B cell (primary cell): ENCODE measurements around the gene PPP2R5D. TPM values are rescaled to one million over a fixed set of nuclear protein-coding genes. Genes with fewer than 3 reads are reported as not detected.

Source experiments
- ATAC-seq: fragments of 200-7000 bp; cut with Tn5 transposase; one replicate; pipeline ENCODE4 v1.10.0; 2021; ENCODE audit warnings: low read depth, mild to moderate bottlenecking, moderate number of reproducible peaks, moderate library complexity
- CTCF ChIA-PET: fragments of 350-600 bp; sonication (Branson Sonifier 250); formaldehyde crosslinking; loops from one replicate; lab custom pipeline; 2021; ENCODE audit warnings: antibody characterized with exemption, inconsistent platforms; lab: Charles Lee
- POLR2A ChIA-PET: fragments of 350-600 bp; sonication (Branson Sonifier 250); formaldehyde crosslinking; loops from one replicate; lab custom pipeline; 2021; ENCODE audit warnings: antibody characterized with exemption; lab: Charles Lee
- DNase-seq: peaks from one replicate; pipeline ENCODE4 v3.0.0; 2013
- H2AFZ ChIP-seq: 2 replicates; pipeline ENCODE4 v1.6.1; 2012; ENCODE audit warnings: mild to moderate bottlenecking, low read depth, low read length; ENCODE audit not compliant: insufficient read depth, poor library complexity, severe bottlenecking
- H3K27ac ChIP-seq, 2 donors: 1 replicate in 1 of 2; 2 replicates in 1 of 2; pipeline ENCODE4 v1.5.1; 2012 to 2013; ENCODE audit warnings: low read length in 2 of 2, mild to moderate bottlenecking in 2 of 2, moderate library complexity in 1 of 2
- H3K27me3 ChIP-seq, 4 experiments: fragments of 200-600 bp in 1 of 4; sonication (generic) in 1 of 4; replicated peaks in 1 of 4; 1 replicate in 2 of 4; 2 replicates in 2 of 4; pipeline versions ENCODE4 v1.6.1 to v1.7.0; 2013 to 2016; ENCODE audit warnings: low read length in 3 of 4, mild to moderate bottlenecking in 2 of 4, mixed read lengths in 1 of 4, moderate library complexity in 1 of 4; ENCODE audit not compliant: insufficient read depth in 4 of 4, control insufficient read depth in 3 of 4; ENCODE audit errors: control extremely low read depth in 1 of 4
- H3K36me3 ChIP-seq, 2 experiments: replicated peaks in 1 of 2; 1 replicate in 1 of 2; 2 replicates in 1 of 2; pipeline versions ENCODE4 v1.6.1 to v1.7.1; 2013; ENCODE audit warnings: low read length in 1 of 2; ENCODE audit not compliant: insufficient read depth in 2 of 2, control insufficient read depth in 1 of 2; ENCODE audit errors: control extremely low read depth in 1 of 2, extremely low read depth in 1 of 2
- H3K4me1 ChIP-seq, 2 donors: fragments of 200-600 bp in 1 of 2; sonication (generic) in 1 of 2; 1 replicate in 1 of 2; 2 replicates in 1 of 2; pipeline versions ENCODE4 v1.5.1 to v1.6.1; 2013 to 2017; ENCODE audit warnings: low read length in 2 of 2; ENCODE audit not compliant: control insufficient read depth in 2 of 2, insufficient read depth in 2 of 2
- H3K4me2 ChIP-seq: replicated peaks from 2 replicates; pipeline ENCODE3; 2012; ENCODE audit warnings: mild to moderate bottlenecking, low read depth, low read length; ENCODE audit not compliant: poor library complexity, severe bottlenecking
- H3K4me3 ChIP-seq, 5 experiments: fragments of 200-600 bp in 1 of 5; sonication (generic) in 1 of 5; 1 replicate in 3 of 5; 2 replicates in 2 of 5; pipeline versions ENCODE4 v1.5.1 to v1.7.0; 2011 to 2016; ENCODE audit warnings: low read length in 4 of 5, mild to moderate bottlenecking in 4 of 5, low read depth in 2 of 5, control low read depth in 1 of 5, moderate library complexity in 1 of 5; ENCODE audit not compliant: insufficient read depth in 1 of 5; ENCODE audit errors: control extremely low read depth in 1 of 5, extremely low read depth in 1 of 5
- H3K79me2 ChIP-seq: fragments of 200-600 bp; sonication (generic); one replicate; pipeline ENCODE4 v1.6.0; 2016; ENCODE audit warnings: low read length; ENCODE audit not compliant: control insufficient read depth, insufficient read depth
- H3K9ac ChIP-seq: fragments of 200-600 bp; sonication (generic); 2 replicates; pipeline ENCODE4 v1.6.1; 2017; ENCODE audit warnings: mild to moderate bottlenecking, low read length, moderate library complexity
- H3K9me3 ChIP-seq, 3 donors: one replicate each; pipeline versions ENCODE4 v1.6.1 to v1.7.1; 2013; ENCODE audit warnings: low read length in 2 of 3; ENCODE audit not compliant: control insufficient read depth in 2 of 3, insufficient read depth in 1 of 3; ENCODE audit errors: control extremely low read depth in 1 of 3
- H4K20me1 ChIP-seq: 2 replicates; pipeline ENCODE4 v1.6.0; 2012; ENCODE audit warnings: mild to moderate bottlenecking, low read length; ENCODE audit not compliant: insufficient read depth, control insufficient read depth, poor library complexity, severe bottlenecking
- H3K27ac Mint-ChIP-seq: one replicate; pipeline ENCODE4 v1.8.0; 2021; ENCODE audit warnings: mixed read lengths
- H3K27me3 Mint-ChIP-seq: one replicate; pipeline ENCODE4 v1.8.0; 2021; ENCODE audit warnings: mixed read lengths
- H3K4me1 Mint-ChIP-seq: one replicate; pipeline ENCODE4 v1.8.0; 2021; ENCODE audit warnings: mixed read lengths
- H3K4me3 Mint-ChIP-seq: one replicate; pipeline ENCODE4 v1.8.0; 2021; ENCODE audit warnings: mixed read lengths
- H3K9me3 Mint-ChIP-seq: one replicate; pipeline ENCODE4 v1.8.0; 2022; ENCODE audit warnings: mixed read lengths; ENCODE audit not compliant: insufficient read depth
- CTCF ChIP-seq: fragments of 200-600 bp; IDR thresholded peaks from one replicate; pipeline ENCODE4 v1.8.0; 2022; ENCODE audit warnings: antibody characterized with exemption, mild to moderate bottlenecking
- EZH2 ChIP-seq: IDR thresholded peaks from 2 replicates; pipeline ENCODE4 v1.6.1; 2012; ENCODE audit warnings: borderline replicate concordance, low read depth, mild to moderate bottlenecking, moderate library complexity, low read length; ENCODE audit not compliant: insufficient read depth, poor library complexity, severe bottlenecking
- WGBS: methylation state at CpG from one replicate; pipeline ENCODE4 v1.1.5; 2013; ENCODE audit warnings: missing lambda C conversion rate; ENCODE audit not compliant: insufficient coverage; 5-methylcytosine and 5-hydroxymethylcytosine counted together
- intact Hi-C: fragments of 100-400 bp; cut with micrococcal nuclease; formaldehyde crosslinking; loops from one replicate; pipeline ENCODE4 v1.10.0; 2022
- polyA plus RNA-seq: library from polyadenylated mRNA; depleted of rRNA; stranded (reverse); fragments of >200 nt; gene quantifications from 2 replicates; pipeline ENCODE4 v1.2.3, GENCODE V29; 2012
- total RNA-seq, 2 donors: library from RNA; stranded (reverse); fragments of 120-200 nt in 1 of 2; gene quantifications; 1 replicate in 1 of 2; 2 replicates in 1 of 2; pipeline versions ENCODE4 v1.2.3 to v1.2.4, GENCODE V29; 2013 to 2022

PPP2R5D gene
- total and polyA plus RNA-seq, 2 donors (not counting 1 experiment from before 2014, with no cell fraction given): 23.2 to 23.6 TPM

GRCh38 chr6:42958125-42958524, 26.2 kb upstream of the PPP2R5D start:
- no peaks in the 10 kb centered on the region for H3K9me3 Mint-ChIP-seq
- intact Hi-C loops: no loop called here

GRCh38 chr6:42959917-42960242, 24.5 kb upstream of the PPP2R5D start:
- peaks cover 0 to 12% (median 3%) of the 10 kb centered on the region in 4 experiments for H3K27me3 ChIP-seq
- WGBS: 64% methylated on average over 9 of the region's 13 CpGs
- no peaks in the 10 kb centered on the region for H3K9me3 ChIP-seq
- H3K4me2 ChIP-seq: peak overlapping the region; percentile 85
- Mint-ChIP-seq H3K4me1 (peaks cover 13% of the 10 kb centered on the region), H3K27ac (no peak overlapping the region), H3K27me3 (no peaks in the 10 kb centered on the region), H3K4me3 (peak overlapping the region; percentile 78), H3K9me3 (no peaks in the 10 kb centered on the region)
- intact Hi-C loops: loop anchor here (2.0 to 5.0 kb wide), 2 partner anchors 19 to 58 kb away; partner anchors contain the start of gene PEX6
- no peak overlapping the region for H3K27ac ChIP-seq
- TF ChIP-seq CTCF: no peak
- TF ChIP-seq EZH2: no peak
- no peaks in the 10 kb centered on the region for H4K20me1 ChIP-seq
- H3K79me2 ChIP-seq: no peaks in the 10 kb centered on the region
- ChIA-PET CTCF (interaction anchor here (1.0 kb wide), 1 partner anchor 59 kb away, joined by 3 read pairs; no protein-coding TSS in a partner anchor), POLR2A (interaction anchor here (0.5 to 1.4 kb wide), 3 partner anchors 16 to 103 kb away, joined by 3 to 7 read pairs (median 3); no protein-coding TSS in a partner anchor)
- H3K36me3 ChIP-seq: peaks cover 0 to 8% of the 10 kb centered on the region in 2 experiments
- peaks cover 9 to 16% of the 10 kb centered on the region in 2 donors for H3K4me1 ChIP-seq
- H3K4me3 ChIP-seq: peak overlapping the region in 3 of 5 experiments; percentile 50 to 61 (median 57)
- H2AFZ ChIP-seq: peak overlapping the region; percentile 77
- no peak for ATAC-seq
- no peak for DNase-seq
- H3K9ac ChIP-seq: peak overlapping the region; percentile 65

More at GRCh38 chr6:42958125-42958524, 26.2 kb upstream of the PPP2R5D start:
- Histone ChIP-seq H3K79me2 (no peaks in the 10 kb centered on the region), H3K4me1 (peaks cover 9 to 16% of the 10 kb centered on the region in 2 donors), H4K20me1 (no peaks in the 10 kb centered on the region), H3K9ac (no peak overlapping the region), H3K27me3 (peaks cover 0 to 12% (median 3%) of the 10 kb centered on the region in 4 experiments), H3K27ac (no peak overlapping the region), H3K4me2 (no peak overlapping the region), H3K36me3 (no peaks in the 10 kb centered on the region), H3K4me3 (no peak overlapping the region), H3K9me3 (no peaks in the 10 kb centered on the region), H2AFZ (no peak overlapping the region)
- CTCF ChIA-PET: no interaction called here
- no peaks in the 10 kb centered on the region for H3K27me3 Mint-ChIP-seq
- no peak overlapping the region for H3K4me3 Mint-ChIP-seq
- no peak for ATAC-seq
- TF ChIP-seq CTCF: no peak
- TF ChIP-seq EZH2: no peak
- WGBS: no CpG with 5 or more reads among the region's 8 CpGs
- POLR2A ChIA-PET: no interaction called here
- no peak overlapping the region for H3K27ac Mint-ChIP-seq
- DNase-seq: no peak
- H3K4me1 Mint-ChIP-seq: peaks cover 13% of the 10 kb centered on the region
